K562 treated with DMSO at 1 percent for 12 hours (cell line): ENCODE measurements around the gene BST1. TPM values are rescaled to one million over a fixed set of nuclear protein-coding genes. Genes with fewer than 3 reads are reported as not detected.

Experiments used
- total RNA-seq: library from RNA; unstranded; fragments of 300-600 nt; gene quantifications from 2 replicates; pipeline ENCODE4 v1.2.3, GENCODE V29; 2022; ENCODE audit not compliant: insufficient read depth

BST1 gene
- 1.6 TPM in 1 of 2 replicates, not detected in the other for total RNA-seq

GRCh38 chr4:15702941-15703403 is at the start of gene BST1:
BST1 (plus strand) TSS chr4:15703065; CDS start chr4:15703145, 80 bp downstream.

GRCh38 chr4:15655223-15656037 is 47.4 kb upstream of the BST1 start, which contains the start of gene FBXL5:
FBXL5 (minus strand) TSS chr4:15655357; CDS start chr4:15655287, 70 bp downstream.

GRCh38 chr4:15681372-15682241 is 21.3 kb upstream of the BST1 start, which contains the start of gene FAM200B:
FAM200B (plus strand) TSS chr4:15681827; CDS start chr4:15686978, 5,151 bp downstream.

GRCh38 chr4:15778289-15779241 is 75.7 kb downstream of the BST1 start, which contains the start of gene CD38:
CD38 (plus strand) TSS chr4:15778328; CDS start chr4:15778415, 87 bp downstream.

Other genes with a start within 250 kb of the BST1 start
- 4.1 and 7.9 TPM in 2 replicates for gene CC2D2A, start 233.2 kb upstream of the BST1 start, total RNA-seq
- 10.1 and 35.0 TPM in 2 replicates for gene FBXL5, start 47.7 kb upstream of the BST1 start, total RNA-seq
- gene FAM200B, start 21.2 kb upstream of the BST1 start, total RNA-seq: 17.4 and 31.2 TPM in 2 replicates
- not detected in 2 replicates for gene CD38, start 75.3 kb downstream of the BST1 start, total RNA-seq
- not detected in 2 replicates for gene FGFBP1, start 235.7 kb downstream of the BST1 start, total RNA-seq